Endothelial cell of hepatic sinusoid (primary cell): ENCODE data around the gene KDM3A.

Experiments
- in situ Hi-C: cut with HindIII; loops from 2 replicates; pipeline ENCODE4 v1.10.0; 2017; ENCODE audit warnings: low sequenced_read_pairs

Gene KDM3A

DNA sequence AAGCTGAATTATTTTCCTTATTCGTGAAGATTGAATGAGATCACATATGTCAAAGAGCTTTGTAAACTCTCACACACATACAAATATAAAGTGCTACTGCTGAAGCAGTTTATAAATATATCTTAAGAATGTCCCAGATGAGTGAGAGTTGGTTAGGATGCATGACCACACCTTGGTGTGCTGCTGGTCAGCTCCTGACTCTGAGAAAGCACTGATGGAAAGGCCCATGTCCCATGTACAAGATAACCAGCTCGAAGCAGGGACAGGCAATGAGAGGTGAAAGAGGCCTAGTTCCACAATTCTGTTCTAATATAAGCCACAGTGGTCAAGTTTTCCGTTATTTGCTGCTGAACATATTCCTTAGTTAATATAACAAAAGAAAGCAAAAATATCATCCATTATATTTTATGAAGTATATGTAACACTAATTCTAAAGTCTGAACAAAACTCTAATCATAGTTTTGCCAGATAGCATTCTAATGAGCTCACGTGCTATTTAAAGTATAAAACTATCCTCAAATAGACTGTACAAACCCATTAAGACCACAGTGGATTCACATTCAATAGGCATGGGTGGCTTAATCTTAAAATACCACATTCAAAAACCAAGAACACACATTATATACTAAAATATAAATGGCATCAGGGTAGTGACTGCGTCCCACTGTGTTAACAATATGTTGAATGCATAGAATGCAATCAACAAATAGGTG, 72.9 kb downstream of the KDM3A start:
- in situ Hi-C loops: no loop called here

DNA sequence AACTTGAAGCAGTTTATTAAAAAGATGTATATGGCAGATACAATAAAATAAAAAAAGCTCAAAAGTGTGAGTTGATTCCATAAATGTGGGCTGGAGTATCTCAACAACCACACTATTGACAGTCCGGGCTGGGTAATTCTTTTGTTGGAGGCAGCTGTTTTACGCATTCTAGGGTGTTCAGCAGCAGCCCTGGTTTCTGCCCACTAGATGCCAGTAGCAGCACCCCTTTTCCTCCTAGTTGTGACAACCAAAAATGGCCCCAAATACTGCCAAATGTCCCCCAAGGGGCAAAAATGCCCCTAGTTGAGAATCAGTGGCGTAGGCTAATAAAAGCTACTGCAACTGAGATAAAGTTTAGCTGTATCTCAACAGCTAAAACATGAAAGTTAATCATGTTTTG, 77.3 kb downstream of the KDM3A start:
- in situ Hi-C loops: no loop called here

DNA sequence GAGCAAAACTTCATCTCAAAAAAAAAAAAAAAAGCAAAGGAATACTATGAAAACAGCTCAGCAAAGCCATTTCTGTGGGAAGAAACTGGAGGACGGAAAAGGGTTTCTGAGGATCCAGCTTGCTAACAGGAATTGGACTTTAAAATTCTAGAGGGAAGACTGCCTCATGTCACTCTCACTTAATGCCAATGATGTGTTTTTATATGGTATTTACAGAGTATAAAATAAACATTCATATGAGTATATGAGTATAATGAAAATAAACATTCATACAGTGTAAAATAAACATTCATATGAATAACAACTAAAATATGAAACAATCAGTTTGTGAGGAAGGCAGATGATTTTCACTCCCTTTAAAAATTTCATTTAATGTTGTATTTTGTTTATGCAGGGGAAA, 78.2 kb downstream of the KDM3A start:
- in situ Hi-C loops: no loop called here

DNA sequence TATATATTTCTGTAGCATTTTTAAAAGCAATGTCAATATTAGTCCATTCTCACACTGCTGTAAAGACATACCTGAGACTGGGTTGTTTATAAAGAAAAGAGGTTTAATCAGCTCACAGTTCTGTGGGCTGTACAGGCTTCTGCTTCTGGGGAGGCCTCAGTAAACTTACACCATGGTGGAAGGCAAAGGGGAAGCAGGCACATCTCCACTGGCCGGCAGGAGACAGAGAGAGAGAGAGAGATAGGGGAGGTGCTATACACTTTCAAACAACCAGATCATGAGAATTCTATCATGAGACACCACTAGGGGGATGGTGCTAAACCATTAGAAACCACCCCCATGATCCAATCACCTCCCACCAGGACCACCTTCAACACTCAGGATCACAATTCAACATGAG, 79.0 kb downstream of the KDM3A start:
- in situ Hi-C loops: loop anchor here (10.0 kb wide), 1 partner anchor 115 kb away; no protein-coding TSS in a partner anchor

DNA sequence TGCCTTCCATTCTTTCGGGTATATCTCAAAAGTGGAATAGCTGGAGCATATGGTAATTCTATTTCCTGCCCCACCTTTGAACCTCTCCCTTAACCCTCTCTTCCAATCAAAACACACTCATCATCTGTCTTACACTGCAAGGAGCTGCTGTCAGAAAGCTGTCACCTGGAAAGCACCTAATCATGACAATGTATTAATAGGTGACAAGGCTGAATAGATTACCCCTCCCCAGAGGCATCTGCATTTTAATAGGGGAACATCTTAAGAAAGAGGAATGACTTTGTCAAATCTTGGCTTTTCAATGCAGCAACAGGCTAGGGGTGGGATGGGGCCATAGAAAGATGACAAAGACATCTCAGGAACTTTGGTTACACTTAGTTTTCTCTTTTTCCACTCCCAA, 80.8 kb downstream of the KDM3A start:
- in situ Hi-C loops: loop anchor here (10.0 kb wide), 1 partner anchor 113 kb away; no protein-coding TSS in a partner anchor

DNA sequence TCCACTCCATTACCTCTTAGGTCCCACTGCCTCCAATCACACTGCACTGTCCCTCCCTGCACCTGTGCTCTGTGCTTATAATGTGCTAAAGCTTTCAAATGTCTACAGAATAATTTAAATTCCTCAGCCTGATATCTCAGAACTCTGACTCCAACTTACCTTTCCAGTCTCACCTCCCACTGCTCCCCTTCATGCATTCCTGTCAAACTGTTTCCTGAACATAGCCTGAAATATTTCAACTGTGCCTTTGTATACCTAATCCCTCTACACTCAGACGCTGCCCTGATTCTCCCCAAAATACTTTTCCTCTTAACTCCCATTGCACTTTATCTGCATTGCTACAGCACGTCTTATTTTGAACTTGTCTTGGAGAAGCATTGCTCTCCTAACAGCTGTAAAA, 81.5 kb downstream of the KDM3A start:
- in situ Hi-C loops: loop anchor here (10.0 kb wide), 1 partner anchor 112 kb away; no protein-coding TSS in a partner anchor

DNA sequence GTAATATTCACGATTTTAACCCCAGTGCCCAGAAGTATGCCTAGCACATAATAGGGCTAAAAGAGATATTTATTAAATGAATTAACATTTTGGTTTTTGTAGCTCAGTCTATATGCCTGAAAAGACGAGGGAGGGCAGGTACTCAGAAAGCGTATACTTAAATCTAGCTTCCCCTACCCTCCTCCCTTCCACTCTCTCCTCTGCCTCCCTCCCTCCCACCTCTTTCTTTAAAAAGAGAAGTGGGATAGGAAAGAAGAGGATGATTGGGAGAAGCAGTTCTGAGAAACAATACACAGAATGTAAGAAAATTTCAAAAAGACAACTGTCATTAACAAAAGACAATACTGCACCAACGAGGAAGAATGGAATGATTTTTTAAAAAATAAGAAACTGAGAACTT, 82.3 kb downstream of the KDM3A start:
- in situ Hi-C loops: loop anchor here (10.0 kb wide), 1 partner anchor 111 kb away; no protein-coding TSS in a partner anchor

DNA sequence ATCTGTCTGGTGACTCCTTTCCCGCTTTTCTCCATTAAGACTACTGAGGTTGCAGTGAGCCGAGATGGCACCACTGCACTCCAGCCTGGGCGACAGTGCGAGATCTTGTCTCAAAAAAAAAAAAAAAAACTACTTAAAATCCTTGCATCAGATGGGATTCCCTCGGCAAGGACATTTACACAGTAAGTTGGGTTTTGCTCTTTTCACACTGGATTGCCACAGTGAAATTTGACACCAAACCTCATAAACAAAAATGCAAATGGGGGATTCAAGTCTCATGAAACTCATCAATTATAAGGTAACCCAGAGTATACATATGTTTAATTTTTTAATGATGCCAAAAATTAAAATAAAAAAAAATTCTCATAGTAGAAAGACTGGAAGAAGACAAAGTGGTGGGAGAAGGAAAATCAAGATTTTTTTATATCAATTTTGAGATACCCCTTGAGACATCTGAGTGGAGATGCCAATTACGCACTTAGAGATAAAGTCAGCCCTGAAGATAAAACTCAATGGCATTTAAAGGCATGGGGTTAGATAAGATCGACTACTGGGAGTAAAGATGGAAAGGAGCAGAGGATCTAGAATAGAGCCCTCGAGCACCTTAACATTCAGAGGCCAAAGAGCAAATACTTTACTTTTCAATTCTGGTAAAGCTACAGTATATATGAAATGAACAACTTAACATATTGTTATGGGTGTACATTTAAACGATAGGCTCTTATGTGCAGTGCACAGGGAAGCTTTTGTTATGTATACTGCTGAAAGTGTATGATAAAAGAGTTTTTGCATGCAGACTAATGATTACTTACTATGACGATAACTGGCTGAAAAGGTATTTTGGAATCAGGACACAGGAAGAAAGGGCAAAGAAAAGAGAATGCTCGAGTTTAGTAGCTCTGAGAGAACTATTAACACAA, 84.5 kb downstream of the KDM3A start:
- in situ Hi-C loops: loop anchor here (5.0 to 10.0 kb wide), 2 partner anchors 33 to 109 kb away; no protein-coding TSS in a partner anchor

DNA sequence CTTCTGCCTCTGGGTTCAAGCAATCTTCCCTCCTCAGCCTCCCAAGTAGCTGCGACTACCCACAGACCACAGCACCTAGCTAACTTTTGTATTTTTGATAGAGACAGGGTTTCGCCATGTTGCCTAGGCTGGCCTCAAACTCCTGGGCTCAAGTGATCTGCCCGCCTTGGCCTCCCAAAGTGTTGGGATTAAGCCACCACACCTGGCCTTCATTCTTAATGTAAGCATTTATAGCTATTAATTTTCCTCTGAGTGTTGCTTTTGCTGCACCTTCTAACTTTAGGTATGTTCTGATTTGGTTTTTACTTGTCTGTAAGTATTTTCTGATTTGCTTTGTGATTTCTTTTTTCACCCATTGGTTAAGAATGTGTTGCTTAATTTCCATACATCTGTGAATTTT, 92.4 kb downstream of the KDM3A start:
- in situ Hi-C loops: no loop called here

DNA sequence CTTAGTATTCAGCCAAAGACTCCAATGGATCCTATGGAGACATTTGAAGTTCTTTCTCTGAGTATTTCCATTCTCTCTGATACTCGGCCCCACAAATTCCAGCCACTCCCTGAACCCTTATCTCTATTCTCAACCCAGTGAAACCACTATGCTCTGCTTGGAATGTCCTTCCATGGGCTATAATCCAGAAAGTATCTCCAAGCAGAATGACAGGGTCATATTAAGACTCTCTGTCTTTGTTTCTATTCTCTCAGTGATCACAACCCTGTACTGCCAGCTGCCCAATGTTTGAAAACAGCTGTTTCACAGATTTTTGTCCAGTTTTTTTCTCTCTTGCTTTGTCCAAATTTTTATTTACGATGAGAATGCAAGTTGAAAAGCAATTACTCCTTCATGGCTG, 100.2 kb downstream of the KDM3A start:
- in situ Hi-C loops: no loop called here
